Hematopoietic multipotent progenitor cell treated with erythropoietin and hydrocortisone succinate and interleukin-3 and kit ligand, for 15 days (in vitro differentiated cells): Measurements from ENCODE around the gene ANKRD34A.
"Not testable (repeated sequence)": the region's sequence is repeated elsewhere in the genome, so short reads cannot be mapped to it uniquely, and the experiment has no call there.

Experiments
- DNase-seq: peaks from one replicate; pipeline ENCODE4 v3.0.0-alpha.2; 2015; ENCODE audit warnings: low spot score

The ANKRD34A gene

DNA sequence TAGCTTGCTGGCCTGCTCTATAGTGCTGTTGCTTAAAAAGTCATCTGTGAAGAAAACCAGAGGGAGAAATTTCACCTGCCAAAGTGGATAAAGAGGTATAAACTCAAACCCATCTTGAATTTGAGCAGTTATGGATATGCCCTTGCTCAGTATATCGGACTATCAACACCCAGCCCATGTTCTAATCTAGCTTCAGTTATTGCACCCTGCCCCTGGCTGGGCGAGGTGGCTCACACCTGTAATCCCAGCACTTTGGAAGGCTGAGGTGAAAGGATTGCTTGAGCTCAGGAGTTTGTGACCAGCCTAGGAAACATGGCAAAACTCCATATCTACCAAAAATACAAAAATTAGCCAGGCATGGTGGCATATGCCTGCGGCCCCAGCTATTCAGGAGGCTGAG, 19.8 kb downstream of the ANKRD34A start:
- DNase-seq = no peak

DNA sequence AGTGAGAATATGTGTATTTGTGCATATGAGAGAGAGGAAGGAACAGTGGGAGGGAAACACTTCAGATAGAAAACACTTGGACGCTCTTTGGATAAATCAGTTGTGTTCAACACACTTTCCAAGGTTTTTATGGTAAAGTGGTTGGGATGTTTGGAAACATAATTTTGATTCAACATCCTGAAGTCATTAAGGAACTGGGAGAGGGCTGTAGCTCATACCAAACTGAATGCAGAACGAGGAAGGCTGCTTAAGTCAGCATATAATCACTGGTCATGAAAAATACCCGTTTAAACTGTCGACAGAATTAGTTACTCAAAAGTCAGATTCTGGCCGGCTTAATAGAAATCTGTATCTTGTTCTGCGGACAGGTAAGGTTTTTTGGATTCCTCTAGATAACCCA, 21.5 kb downstream of the ANKRD34A start:
- no peak for DNase-seq

DNA sequence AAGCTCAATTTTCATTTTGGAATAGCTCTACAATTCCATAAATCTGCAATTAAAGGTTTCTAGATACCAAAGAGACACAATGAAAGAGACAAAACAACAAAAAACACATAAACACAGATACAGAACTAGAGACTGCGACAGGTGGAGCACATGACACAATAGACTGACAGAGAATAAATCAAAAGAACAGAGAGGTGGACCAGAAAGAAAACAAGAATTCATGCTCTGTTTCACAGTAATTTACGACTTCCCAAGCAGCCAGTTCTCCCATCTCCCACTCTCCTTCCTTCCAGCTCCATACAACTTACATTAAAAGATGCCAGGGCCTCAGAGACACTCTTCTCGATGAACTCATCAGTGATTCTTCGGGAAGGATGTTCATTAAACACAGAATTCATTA, 22.0 kb downstream of the ANKRD34A start:
- DNase-seq = no peak

DNA sequence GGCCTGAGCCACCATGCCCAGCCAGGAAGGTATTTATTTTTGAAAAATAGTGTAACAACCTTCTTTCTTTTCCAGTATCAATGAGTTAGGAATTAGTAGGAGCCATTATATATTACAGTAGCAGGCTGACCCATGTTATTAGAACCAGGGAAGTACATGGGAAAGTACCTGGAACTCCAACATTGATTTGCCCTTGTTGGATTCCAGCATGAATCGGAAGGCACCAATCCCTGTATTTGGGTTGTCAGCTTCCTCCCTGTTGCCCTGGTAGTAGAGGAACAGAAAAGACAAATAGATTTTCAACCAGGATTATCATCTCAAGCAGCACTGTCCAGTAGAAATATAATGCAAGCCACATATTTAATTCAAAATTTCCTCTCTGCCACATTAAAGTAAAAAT, 26.9 kb downstream of the ANKRD34A start:
- DNase-seq = no peak

DNA sequence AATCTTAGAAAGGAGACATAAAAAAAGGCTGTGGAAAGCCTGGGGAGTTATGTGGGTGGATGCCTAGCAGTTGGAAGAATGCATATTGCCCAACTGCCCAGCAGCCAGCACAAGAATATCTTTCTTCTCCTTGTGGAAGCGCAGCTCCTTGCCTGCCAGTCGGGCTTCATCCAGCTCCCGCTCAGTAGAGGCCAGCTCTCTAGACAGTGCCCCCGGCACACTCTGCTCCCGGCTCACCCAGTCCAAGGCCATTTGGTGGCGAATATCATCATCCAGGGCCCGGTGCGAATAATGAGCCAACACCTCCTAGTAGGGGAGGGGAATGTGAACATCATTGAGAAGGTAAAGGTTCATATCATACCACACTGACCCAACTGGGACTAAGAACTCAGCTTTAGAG, 28.1 kb downstream of the ANKRD34A start:
- DNase-seq = no peak

DNA sequence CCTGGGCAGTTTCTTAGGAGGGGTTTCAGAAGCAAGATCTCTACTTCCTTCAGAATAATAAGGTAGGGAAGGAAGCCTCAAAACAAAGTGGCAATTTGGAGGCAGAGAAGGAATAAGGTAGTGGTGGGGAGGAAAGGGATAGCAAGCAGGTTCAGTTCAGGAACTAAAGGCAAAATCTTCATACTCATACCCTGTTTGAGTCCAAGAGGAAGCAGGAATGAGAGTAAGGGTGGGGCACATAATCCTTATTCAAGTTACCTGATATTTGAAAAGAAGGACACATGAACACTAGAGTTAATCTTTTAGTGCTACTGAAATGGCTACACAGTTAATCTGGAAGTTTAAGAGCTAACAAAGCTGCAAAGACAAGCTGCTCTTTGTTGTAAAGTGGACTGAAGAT, 28.7 kb downstream of the ANKRD34A start:
- no peak for DNase-seq

DNA sequence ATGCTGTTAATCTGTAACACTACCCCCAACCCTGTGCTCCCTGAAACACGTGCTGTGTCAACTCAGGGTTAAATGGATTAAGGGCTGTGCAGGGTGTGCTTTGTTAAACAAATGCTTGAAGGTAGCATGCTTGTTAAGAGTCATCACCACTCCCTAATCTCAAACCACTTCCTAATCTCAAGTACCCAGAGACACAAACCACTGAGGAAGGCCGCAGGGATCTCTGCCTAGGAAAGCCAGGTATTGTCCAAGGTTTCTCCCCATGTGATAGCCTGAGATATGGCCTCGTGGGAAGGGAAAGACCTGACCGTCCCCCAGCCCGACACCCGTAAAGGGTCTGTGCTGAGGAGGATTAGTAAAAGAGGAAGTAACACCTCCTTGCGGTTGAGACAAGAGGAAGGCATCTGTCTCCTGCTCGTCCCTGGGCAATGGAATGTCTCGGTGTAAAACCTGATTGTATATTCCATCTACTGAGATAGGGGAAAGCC, 31.8 kb downstream of the ANKRD34A start:
- not testable (repeated sequence) for DNase-seq

DNA sequence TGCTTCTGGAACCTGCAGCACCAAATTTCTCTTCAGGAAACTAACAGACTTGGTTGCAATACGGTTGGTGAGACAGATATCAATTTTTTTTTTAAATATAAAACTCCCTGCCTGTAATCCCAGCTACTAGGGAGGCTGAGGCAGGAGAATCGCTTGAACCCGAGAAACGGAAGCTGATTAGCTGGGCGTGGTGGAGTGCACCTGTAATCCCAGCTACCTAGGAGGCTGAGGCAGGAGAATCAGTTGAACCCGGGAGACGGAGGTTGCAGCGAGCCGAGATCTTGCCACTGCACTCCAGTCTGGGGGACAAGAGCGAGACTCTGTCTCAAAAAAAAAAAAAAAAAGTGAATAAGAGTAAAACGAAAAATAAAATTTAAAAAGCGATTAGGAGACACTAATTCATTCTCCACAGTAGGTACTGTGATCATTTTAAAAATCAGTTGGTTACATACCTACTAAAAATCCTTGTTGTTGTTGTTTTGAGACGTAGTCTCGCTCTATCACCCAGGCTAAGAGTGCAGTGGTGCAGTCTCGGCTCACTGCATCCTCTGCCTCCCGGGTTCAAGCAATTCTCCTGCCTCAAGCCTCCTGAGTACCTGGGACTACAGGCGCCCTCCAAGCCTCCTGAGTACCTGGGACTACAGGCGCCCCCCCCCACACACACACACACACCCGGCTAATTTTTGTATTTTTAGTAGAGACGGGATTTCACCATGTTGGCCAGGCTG, 36.3 kb downstream of the ANKRD34A start:
- DNase-seq = no peak

DNA sequence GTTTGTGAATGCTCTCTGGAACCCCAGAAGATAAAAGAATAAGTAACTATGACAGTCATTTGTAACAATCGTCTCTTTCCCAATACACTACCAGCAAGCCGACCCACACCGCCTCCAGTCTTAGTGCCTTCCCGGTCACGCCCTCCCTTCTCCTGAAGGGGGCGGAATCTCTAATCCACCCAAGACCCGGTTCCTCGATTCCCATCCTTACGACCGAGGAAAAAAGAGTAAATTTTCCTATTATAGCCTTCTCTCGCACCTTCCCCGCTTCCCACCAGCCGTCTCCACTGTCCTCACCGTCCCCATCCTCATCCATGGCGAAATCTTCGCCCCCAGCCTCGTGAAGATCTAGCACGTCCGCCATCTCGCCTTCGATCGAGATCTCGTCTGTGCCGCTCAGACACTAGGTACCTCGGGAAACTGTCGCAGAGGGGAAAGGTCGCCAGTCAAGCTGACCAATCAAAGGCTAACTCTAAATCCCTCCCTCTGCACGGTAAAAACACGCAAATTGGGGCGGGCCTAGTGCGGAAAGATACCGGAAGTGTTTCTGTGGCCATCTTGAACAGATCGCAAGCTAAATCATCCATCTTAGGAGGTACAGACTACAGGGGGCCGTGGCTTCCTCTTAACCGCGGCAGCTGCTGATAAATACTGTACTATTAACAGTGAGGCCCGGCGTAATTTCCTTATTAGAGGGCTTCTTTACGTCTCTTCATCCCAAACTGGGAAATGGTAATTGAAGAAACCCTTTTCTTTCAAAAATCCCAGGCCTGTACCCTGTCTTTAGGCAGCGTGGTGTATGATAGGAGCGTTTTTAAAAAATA, 37.1 kb downstream of the ANKRD34A start, which contains the start of gene RBM8A:
TSS of gene RBM8A (minus strand) at position 422 of the 824 bp plus-strand sequence. CDS start at position 364, 58 bp downstream.
- peak; percentile 98 for DNase-seq

DNA sequence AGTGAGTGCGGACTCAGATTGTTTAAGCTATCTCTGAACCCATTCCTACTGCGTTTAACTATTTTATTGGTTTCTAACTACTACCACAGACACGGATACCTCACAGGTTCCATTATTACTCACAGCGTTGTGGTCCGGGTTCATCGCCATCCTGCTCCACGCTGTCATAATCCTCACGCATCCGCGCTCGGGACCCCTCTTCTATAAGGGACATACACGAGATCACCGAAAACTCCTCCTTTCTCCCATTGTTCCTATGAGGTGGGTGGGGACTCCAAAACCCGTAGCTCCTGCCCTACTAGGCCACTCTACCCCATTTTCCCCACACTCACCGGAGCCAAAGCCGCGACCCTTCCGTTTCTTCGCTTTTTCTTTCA, 37.7 kb downstream of the ANKRD34A start:
- no peak for DNase-seq

DNA sequence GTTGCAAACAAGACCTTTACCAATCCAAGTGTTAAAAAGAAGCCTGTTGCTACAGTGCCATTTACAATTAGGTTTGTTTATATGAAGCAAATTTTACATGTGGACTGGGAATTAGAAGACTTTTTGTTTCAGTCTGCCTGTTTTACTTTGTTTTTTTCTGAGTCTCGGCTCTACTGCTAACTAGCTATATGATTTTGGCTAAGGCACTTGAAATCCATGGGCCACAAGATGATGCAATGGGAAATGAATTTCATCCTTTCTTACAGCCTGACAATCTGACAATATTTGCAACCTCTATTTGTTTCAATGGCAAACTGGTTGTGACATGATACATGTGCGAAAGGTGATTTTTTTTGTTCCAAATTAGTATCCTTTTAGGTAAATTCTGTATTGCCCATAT, 42.1 kb downstream of the ANKRD34A start:
- DNase-seq = no peak

DNA sequence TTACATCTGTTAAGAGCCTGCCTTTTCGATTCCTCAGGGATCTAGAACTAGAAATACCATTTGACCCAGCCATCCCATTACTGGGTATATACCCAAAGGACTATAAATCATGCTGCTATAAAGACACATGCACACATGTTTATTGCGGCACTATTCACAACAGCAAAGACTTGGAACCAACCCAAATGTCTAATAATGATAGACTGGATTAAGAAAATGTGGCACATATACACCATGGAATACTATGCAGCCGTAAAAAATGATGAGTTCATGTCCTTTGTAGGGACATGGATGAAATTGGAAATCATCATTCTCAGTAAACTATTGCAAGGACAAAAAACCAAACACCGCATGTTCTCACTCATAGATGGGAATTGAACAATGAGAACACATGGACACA, 44.1 kb downstream of the ANKRD34A start:
- not testable (repeated sequence) for DNase-seq

DNA sequence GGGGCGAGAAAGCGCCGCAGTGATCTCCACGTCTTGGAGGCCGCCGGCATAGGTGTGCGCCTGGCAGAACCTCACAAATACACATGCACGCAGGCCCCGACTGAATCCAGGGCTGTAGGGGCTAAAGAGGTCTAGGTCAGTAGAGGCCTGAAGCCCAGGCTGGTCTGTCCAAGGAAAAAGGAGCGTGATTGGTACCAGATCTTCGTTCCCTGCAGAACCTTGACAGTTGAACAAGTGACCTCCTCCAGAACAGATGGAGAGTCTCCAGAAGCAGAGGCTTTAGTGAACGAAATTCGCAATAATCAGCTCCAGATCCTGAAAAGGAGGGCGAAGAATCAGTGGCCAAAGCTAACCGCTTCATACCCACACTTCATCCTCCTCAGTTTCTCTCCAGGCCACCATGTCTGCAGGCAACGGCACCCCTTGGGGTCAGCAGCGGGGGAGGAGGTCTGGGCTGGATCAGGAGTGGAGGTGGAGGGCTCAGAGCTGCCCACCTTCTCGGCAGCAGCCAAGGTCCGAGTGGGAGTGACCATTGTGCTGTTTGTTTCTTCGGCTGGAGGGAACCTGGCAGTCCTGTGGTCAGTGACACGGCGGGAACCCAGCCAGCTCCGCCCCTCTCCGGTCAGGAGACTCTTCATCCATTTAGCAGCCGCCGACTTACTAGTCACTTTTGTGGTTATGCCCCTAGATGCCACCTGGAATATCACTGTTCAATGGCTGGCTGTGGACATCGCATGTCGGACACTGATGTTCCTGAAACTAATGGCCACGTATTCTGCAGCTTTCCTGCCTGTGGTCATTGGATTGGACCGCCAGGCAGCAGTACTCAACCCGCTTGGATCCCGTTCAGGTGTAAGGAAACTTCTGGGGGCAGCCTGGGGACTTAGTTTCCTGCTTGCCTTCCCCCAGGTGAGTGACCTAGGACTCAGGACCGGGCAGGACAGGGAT, 45.1 kb downstream of the ANKRD34A start:
- no peak for DNase-seq

DNA sequence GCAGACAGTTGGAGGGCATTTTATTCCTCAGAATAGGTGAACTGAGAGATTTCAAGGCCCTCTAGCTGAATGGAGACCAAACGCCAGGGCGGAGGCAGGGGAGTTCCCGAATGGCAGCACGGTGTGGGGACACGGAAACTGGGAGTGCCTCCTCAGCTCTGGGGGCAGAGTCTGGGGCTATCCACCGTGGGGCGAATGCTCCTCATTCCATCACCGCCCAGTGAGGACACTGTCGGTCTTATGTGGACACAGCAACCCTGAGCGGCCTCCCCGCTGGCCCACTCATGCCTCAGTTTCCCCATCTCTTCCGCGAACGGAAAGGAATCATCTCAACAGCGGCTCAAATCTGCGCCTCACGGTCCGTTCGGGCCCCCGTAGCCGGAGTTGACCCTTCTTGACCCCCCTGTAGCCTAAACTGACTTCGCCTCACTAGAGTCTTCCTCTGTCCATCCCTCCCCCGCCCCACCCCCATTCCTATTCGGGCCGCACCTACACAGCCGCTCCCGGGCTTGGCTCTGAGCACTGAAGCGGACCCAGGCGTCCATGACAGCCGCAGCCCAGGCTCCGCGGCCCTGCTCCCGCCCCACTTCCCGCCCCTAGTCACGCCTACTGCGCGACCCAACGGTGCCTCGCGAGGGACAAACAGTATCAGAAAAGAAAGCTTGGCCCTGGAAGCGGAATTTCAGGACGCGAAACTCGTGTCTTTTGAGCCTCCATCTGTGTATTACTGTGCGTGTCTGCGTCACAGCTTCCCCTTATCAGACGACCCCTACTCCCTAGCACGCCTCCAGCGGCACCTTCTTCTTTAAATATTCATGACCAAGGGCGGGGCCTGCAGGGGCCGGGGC, 46.0 kb downstream of the ANKRD34A start, which contains the start of gene PEX11B:
TSS of gene PEX11B (minus strand) at position 574 of the 848 bp plus-strand sequence. CDS start at position 545, 29 bp downstream.
- peak; percentile 90 for DNase-seq

DNA sequence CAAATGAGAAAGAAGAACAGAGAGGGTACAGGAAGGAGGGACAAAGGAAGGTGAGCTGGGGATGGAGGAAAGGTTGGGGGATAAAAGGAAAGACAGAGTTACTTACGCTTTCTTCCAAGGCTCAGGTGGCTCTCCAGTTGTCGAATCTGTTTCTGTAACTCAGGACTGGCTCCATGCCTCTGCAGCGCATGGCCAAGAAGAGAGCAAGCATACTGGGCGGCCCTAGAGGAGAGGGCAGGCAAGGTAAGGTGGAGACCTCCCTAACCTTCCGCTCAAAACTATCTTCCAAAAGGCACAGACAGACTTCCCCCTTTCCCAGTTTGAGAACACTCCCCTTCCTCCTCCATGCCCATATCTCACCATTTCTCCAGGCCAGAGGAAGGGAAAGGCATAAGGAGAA, 46.8 kb downstream of the ANKRD34A start:
- no peak for DNase-seq

DNA sequence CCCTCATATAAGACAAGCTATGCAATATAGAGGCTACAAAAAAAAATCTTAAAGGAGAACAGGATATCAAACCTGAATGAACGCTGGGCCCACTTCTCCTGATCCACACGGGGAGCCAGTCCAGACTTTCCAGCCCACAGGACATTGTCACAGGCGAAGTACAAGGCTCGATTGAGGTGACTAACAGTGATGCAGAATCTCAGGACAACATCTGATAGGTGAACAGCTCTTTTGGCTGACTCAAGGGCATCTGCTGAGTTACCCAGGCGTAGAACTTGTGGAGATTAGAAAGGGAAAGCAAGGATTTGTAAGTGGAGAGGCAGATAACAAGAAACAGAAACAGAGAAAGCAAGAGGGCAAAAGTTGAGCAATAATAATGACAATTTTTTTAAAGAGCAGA, 47.6 kb downstream of the ANKRD34A start:
- no peak for DNase-seq

DNA sequence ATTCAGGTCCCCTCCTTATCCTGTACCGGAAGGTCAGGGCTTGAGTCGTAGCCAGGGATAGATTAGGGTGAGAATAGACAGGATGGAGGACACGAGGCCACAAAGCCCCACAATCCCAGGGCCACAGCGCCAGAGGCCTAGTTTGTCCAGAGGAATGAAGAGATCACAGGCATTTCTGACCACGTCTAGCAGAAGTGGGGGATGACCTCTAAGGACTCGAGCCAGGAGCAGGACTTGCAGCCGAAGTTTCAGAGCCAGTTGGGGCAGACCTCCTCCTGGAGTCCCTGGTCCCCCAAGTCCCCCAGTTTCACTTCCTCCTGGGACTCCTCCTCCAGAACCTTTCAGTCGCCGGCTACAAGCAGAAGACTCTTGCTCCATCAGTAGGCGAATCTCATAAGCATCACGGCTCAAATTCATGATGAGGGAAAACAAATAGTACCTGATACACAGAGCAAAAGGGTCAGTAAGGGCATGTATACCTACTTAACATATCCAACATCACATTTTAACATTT, 52.2 kb downstream of the ANKRD34A start:
- no peak for DNase-seq
